DMS53 (cell line): ENCODE results near the gene RALA.
"Not testable (repeated sequence)": the region's sequence is repeated elsewhere in the genome, so short reads cannot be mapped to it uniquely, and the experiment has no call there.

Experiments
- DNase-seq: peaks from one replicate; lab custom pipeline; 2025; lab: John Stamatoyannopoulos, UW

RALA gene

GRCh38 chr7:39727231-39728012 lies 104.0 kb downstream of the RALA start:
- DNase-seq, result no peak

- peak; percentile 98 for DNase-seq
These were observed 109.7 kb downstream of the RALA start for GRCh38 chr7:39732837-39733804.

DNA sequence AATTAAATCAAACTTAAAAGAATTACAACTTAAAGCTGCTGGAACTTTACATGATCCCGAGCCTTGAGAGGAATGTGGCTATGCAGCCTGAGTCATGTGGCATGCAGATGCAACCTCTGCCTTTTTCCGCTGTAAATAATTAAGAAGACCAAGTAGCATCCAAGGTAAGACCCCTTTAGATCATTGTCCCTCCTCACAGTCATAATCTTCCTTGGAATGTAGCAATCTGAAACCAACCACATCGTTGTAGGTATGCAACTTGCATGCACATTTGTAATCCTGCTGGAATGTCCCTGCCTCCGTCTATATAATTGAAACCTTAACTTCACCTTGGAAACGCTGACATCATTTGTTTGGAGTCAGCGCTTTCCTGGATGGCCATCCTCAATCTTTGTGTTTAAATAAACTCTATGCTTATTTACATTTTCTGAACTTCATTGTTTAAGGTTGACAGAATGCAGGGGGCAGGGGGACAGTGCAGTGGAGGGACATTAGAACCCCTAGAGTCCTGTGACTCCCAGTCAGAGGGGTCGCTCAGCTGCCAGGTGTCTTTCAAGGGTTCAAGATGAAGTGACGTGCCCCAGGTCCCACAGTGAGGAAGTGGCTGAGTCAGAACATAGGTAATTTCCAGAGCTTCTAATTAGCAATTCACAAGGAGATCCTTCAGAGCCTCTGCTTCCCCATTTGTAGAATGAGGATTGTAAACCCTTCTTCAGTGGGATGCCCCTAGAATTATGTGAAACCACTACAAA lies 110.7 kb downstream of the RALA start:
- DNase-seq, result peak; percentile 85

GRCh38 chr7:39734633-39735004 lies 111.2 kb downstream of the RALA start:
- peak; percentile 51 for DNase-seq

GRCh38 chr7:39735903-39736302 lies 112.5 kb downstream of the RALA start:
- DNase-seq, result no peak

DNA sequence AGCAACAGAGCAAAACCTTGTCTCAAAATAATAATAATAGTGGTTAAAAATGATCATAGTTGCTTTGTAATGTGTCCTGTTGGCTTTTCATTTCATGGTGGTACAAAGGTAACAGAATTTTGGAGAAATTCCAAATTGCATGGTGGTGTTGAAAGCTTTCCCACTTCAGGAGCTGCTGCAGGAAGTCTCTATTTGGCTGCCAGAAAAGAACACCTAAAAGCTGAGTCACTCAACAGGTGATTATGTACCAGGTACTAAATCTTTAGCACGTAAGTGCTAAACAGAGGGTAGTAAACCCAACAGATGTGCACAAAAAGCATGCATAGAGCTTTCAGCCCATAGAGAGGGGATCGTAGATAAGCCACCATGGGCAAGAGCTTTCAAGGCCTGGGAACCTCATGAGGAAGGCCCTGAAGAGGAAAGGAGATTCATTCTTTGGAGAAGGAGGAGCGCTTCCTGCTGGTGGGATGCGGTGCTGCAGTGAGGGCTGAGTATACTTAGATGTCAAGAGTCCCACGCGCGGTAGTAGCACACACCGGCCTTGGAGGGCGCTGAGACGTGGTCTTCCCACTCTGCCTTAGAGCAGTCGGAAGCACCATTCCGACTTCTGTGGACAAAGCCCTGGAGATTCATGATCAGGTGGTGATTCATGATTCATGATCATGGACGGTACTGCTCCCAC lies 118.7 kb downstream of the RALA start:
- DNase-seq, result peak; percentile 63

DNA sequence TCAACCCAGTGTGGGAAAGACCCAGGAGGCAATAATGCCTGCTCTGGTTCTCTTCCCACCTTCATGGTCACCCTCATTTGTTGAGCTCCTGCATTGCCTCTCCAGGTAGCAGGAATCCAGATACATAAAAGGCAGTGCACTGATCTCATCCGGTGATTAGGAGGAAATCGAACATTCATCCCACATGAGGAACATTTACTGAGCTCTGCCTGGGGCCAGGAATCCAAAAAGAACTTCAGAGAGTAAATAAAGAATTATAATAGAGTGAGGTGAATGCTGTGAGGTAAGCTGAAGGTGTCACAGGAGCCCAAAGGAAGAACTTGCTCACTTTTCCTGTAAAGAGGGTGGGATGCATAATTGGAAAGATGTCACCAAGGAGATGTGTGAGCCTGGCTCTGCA lies 121.2 kb downstream of the RALA start:
- no peak for DNase-seq

- no peak for DNase-seq
These were observed 121.9 kb downstream of the RALA start for GRCh38 chr7:39745320-39745719.

DNA sequence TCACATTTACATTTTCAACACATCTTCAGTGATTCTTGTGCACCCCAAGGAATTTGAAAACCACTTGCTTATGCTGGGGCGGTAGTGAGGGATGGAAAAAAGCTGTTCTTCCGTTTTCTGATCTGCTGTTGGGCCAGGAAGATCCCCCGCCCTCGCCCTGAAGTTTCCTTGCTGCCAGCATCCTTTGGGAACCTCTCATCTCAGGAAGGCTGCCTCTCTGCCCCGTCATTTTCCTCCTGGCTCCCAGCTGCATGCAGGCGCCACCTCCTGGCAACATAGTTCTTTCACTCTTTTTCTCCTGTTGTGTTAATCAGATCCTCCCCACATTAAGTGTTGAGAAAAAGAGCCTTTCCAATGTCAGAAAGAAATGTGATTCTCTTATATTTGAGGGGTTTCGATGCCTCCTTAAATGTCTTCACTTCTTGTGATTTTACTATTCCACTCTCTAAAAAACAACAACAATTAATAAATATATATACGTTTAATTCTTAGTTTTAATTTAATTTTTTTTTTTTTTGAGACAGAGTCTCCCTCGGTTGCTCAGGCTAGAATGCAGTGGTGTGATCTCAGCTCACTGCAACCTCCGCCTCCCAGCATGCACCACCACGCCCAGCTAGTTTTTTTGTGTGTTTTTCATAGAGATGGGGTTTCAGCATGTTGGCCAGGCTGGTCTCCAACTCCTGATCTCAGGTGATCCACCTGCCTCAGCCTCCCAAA lies 122.9 kb downstream of the RALA start:
- DNase-seq, result peak; percentile 89

- DNase-seq, result no peak
These were observed 125.8 kb downstream of the RALA start for GRCh38 chr7:39749177-39749576.

DNA sequence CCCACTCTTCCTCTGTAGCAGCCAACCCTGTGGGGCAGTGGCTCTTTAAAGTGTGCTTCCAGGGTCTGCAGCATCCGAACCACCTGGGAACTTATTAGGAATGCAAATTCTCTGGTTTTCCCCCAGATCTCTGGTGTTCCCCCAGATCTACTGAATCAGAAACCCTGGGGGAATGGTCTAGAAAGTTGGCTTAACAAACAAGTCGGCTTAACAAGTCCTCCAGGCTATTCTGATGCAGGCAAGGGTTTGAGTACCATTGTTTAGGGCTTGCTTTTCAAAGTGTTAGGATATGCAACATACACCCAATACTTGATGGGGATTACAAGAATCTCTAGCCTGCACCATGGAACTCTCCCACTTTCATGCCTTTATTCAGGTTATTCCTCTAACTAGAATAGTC lies 126.3 kb downstream of the RALA start:
- DNase-seq, result no peak

GRCh38 chr7:39750253-39751077 lies 127.1 kb downstream of the RALA start:
- no peak for DNase-seq

DNA sequence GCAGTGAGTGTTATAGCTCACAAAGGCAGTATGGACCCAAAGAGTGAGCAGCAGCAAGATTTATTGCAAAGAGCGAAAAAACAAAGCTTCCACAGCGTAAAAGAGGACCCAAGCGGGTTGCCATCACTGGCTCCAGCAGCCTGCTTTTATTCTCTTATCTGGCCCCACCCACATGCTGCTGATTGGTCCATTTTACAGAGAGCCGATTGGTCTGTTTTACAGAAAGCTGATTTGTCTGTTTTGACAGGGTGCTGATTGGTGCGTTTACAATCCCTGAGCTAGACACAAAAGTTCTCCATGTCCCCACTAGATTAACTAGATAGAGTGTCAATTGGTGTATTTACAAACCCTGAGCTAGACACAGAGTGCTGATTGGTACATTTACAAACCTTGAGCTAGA lies 129.9 kb downstream of the RALA start:
- not testable (repeated sequence) for DNase-seq

DNA sequence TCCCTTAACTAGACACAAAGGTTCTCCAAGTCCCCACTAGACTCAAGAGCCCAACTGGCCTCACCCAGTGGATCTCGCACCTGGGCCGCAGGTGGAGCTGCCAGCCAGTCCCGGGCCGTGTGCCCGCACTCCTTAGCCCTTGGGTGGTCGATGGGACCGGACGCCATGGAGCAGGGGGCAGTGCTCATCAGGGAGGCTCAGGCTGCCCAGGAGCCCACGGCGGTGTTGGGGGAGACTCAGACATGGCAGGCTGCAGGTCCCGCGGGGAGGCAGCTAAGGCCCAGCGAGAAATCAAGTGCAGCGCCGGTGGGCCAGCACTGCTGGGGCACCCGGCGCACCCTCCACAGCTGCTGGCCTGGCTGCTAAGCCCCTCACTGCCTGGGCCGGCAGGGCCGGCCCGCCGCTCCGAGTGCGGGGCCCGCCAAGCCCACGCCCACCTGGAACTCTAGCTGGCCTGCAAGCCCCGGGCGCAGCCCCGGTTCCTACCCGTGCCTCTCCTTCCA lies 130.5 kb downstream of the RALA start:
- DNase-seq, result no peak

DNA sequence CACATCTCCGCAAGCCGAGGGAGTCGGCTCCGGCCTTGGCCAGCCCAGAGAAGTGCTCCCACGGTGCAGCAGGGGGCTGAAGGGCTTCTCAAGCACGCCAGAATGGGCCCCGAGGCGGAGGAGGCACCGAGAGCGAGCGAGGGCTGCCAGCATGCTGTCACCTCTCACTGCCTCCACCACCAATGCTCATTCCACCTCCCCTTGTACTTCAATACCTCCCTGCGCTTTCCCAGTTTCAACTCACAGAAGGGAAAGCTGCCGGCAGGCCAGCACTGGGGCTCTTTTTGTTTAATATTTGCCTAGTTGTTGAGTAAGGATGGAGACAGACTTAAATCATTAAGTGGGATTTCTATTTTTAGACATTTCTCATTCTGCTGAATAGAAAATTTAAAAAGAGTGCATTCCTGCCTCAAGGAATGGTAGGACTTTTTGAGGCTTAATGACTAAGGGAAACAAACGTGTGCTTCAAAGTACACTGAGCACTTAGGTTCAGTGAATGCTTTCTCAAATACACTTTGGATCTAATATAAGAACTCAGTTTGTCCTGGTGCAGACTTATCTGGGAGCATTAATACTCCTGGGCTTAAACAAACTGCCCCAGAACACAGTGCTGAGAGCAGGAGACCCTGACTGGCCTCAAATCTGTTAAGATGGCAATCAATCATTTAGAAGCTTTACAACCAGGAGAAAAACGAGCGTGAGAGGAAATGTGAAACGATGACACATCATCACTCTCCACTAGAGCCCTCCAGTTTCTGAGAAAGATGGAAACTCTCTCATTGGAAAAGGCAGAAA lies 131.2 kb downstream of the RALA start:
- DNase-seq, result no peak

DNA sequence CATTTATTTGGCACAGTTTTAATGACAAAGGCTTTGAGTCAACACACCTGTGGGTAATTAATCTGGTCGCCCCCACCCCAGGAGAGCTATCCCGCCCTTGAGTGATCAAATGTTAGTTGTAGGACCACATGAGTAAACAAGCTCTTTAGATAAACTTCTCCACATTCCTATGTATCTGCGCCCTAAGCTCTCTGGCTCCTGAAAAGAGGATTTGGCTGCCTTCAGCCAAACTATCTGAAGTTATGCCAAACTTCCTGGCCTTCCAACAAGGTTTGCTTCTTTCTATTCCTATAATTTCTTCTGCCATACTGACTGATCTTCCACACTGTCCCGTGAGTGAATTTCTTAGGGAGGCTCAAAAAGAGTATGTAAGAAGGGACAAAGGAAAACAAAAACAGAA lies 134.2 kb downstream of the RALA start:
- DNase-seq, result no peak
